ENCODE measurements around the gene INSM1.

GRCh38 chr20:20327746-20328145 lies 40.2 kb upstream of the INSM1 start:
- no peak for TF ChIP-seq TAF1 (IDR thresholded peaks at IDR 0.05; ENCODE audit: borderline replicate concordance, low read depth, low read length)
- no peak for TF ChIP-seq POLR2A (IDR thresholded peaks at IDR 0.05; ENCODE audit: low read depth, low read length)
- TF ChIP-seq POLR2AphosphoS5 (IDR thresholded peaks at IDR 0.05; ENCODE audit: low read depth, low read length): no peak

Measured in GM12892 (cell line).